Measurements from ENCODE around the gene GRM4. TPM values are rescaled to one million over a fixed set of nuclear protein-coding genes. Genes with fewer than 3 reads are reported as not detected.

GRM4 gene
- total RNA-seq, 1 donor from 2014 or later = not detected

DNA sequence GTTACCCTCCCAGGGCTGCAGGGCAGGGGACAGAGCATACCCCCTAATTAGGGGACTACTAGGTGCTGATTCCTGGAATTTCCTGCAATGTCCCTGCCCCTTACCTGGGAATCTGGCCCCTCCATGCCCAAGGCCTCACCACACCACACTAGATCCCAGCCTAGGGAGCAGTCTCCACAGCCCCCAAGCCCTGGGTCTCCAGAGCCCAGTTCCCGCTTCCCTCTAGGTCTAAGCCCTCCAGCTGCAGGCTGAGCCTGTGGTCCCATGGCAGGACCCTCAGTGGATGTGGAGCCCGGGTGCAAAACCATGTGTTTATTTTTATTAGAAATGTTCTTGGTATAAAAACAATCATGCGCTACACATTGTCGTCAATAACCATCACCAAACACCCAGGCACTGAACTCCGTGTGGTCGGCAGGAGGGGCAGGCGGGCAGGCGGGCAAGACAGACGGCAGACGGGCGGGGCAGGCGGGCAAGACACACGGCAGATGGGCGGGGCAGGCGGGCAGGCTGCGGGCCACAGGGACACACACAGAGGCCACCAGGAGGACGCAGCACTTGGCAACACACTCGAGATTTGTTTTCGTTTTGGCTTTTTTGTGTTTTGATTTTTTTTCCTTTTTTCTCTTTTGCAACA, 124.2 kb downstream of the GRM4 start:
- intact Hi-C loops (cut with DNase I) = no loop called here
- no peak for DNase-seq (ENCODE audit: low spot score in 2 of 2)
- no peaks in the 10 kb centered on the region for H3K4me1 ChIP-seq

DNA sequence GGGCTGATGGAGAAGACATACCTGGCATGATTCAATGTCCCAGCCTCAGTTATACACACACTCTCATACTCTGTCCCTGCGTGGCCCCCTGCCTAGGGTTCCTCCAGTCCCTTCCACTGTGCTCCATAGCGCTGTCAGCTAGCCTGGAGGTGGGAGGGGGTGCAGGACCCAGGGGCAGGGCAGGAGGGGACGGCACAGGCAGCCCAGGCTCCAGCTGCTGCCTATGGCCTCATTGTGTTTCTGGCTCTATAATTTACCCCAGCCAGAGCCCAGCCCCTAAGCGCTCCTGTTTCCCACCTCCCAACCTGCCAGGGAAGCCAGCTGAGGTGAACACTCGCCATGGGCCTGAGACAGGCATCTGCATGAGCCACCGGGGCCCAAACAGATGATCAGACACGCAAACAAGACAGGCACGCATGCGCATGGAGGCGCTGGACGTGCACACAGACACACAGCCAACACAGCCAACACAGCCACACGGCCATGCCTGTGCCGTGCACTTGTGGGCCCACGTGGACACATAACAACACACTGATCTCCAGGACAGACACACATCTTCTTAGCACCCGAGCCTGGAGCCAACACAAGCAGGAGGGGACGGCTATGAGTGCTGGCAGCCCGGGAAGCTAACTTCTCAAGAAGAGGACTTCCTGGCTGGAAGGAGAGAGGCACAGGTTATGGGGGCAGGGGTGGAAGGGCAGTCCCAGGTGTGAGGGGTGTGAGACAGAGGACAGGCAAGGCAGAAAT, 124.9 kb downstream of the GRM4 start:
- Histone ChIP-seq H3K4me3 (no peak overlapping the region), H3K27me3 (no peaks in the 10 kb centered on the region), H3K36me3 (no peaks in the 10 kb centered on the region), H3K9me3 (no peaks in the 10 kb centered on the region), H3K27ac (no peak overlapping the region), H3K4me1 (no peaks in the 10 kb centered on the region)
- intact Hi-C loops (cut with DNase I) = no loop called here
- DNase-seq (ENCODE audit: low spot score in 2 of 2) = no peak
- TF ChIP-seq, protein P1, sequence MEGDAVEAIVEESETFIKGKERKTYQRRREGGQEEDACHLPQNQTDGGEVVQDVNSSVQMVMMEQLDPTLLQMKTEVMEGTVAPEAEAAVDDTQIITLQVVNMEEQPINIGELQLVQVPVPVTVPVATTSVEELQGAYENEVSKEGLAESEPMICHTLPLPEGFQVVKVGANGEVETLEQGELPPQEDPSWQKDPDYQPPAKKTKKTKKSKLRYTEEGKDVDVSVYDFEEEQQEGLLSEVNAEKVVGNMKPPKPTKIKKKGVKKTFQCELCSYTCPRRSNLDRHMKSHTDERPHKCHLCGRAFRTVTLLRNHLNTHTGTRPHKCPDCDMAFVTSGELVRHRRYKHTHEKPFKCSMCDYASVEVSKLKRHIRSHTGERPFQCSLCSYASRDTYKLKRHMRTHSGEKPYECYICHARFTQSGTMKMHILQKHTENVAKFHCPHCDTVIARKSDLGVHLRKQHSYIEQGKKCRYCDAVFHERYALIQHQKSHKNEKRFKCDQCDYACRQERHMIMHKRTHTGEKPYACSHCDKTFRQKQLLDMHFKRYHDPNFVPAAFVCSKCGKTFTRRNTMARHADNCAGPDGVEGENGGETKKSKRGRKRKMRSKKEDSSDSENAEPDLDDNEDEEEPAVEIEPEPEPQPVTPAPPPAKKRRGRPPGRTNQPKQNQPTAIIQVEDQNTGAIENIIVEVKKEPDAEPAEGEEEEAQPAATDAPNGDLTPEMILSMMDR (IDR thresholded peaks at IDR 0.05) = no peak

More for the DNA sequence above, 124.2 kb downstream of the GRM4 start:
- Histone ChIP-seq H3K36me3 (no peaks in the 10 kb centered on the region), H3K9me3 (no peaks in the 10 kb centered on the region), H3K27ac (no peak overlapping the region), H3K27me3 (no peaks in the 10 kb centered on the region), H3K4me3 (no peak overlapping the region)
- TF ChIP-seq, protein P1 (IDR thresholded peaks at IDR 0.05) = no peak

GRCh38 chr6:34020278-34020677, 125.6 kb downstream of the GRM4 start:
- Histone ChIP-seq H3K4me1 (no peaks in the 10 kb centered on the region), H3K27ac (no peak overlapping the region), H3K27me3 (no peaks in the 10 kb centered on the region), H3K36me3 (no peaks in the 10 kb centered on the region), H3K9me3 (no peaks in the 10 kb centered on the region), H3K4me3 (no peak overlapping the region)
- no peak for DNase-seq (ENCODE audit: low spot score in 2 of 2)
- TF ChIP-seq, protein P1 (IDR thresholded peaks at IDR 0.05) = no peak
- intact Hi-C loops (cut with DNase I) = no loop called here

- Histone ChIP-seq H3K9me3 (no peaks in the 10 kb centered on the region), H3K27me3 (no peaks in the 10 kb centered on the region), H3K4me1 (no peaks in the 10 kb centered on the region), H3K27ac (no peak overlapping the region), H3K4me3 (no peak overlapping the region), H3K36me3 (no peaks in the 10 kb centered on the region)
- TF ChIP-seq, protein P1 (IDR thresholded peaks at IDR 0.05) = no peak
- intact Hi-C loops (cut with DNase I) = no loop called here
- no peak for DNase-seq (ENCODE audit: low spot score in 2 of 2)
Observed at GRCh38 chr6:34018961-34019606, 126.8 kb downstream of the GRM4 start.

DNA sequence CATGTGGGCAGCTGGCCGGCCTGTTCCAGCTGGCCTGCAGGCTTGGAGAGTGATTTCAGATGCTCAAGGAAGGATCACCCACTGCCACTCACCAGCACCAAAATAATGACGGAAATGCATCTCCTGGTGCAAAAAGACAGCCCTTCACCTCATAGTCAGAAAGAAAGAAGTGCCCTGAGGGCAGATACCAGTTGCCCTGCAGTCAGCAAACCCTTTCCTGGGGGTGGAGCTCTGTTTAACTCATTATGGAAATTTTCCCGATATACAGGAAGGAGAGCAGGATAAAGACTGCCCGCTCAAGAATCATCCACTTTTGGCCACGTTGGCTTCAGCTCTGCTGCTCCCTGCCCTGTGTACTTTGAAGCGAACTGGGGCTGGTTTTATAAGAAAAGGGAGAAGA, 127.9 kb downstream of the GRM4 start:
- no peaks in the 10 kb centered on the region for H3K36me3 ChIP-seq
- no peak overlapping the region for H3K27ac ChIP-seq
- no peaks in the 10 kb centered on the region for H3K4me1 ChIP-seq
- TF ChIP-seq, protein P1 (IDR thresholded peaks at IDR 0.05) = no peak
- no peak for DNase-seq (ENCODE audit: low spot score in 2 of 2)
- intact Hi-C loops (cut with DNase I) = no loop called here
- H3K27me3 ChIP-seq = no peaks in the 10 kb centered on the region
- no peak overlapping the region for H3K4me3 ChIP-seq
- H3K9me3 ChIP-seq = no peaks in the 10 kb centered on the region
